Fibroblast of lung (primary cell): Measurements from ENCODE around the gene RASGRF2.

ENCODE experiments used
- CTCF ChIP-seq, 2 donors: IDR thresholded peaks in 1 of 2; conservative IDR thresholded peaks in 1 of 2; 1 replicate in 1 of 2; 2 replicates in 1 of 2; pipeline ENCODE4 v1.5.1; 2011 to 2012; ENCODE audit warnings: low read length in 2 of 2, control low read depth in 1 of 2, inconsistent platforms in 1 of 2, low read depth in 1 of 2, mild to moderate bottlenecking in 1 of 2
- EZH2 ChIP-seq: IDR thresholded peaks from 2 replicates; pipeline ENCODE4 v1.5.1; 2012; ENCODE audit warnings: low read length, control low read depth, mild to moderate bottlenecking; ENCODE audit errors: missing control alignments

GRCh38 chr5:81249240-81249639 is 289.1 kb downstream of the RASGRF2 start:
- no peak for TF ChIP-seq CTCF (conservative IDR thresholded peaks at IDR 0.05 in 1 of 2, IDR thresholded peaks at IDR 0.05 in 1 of 2; ENCODE audit: low read depth in 1 of 2, low read length in 2 of 2)
- TF ChIP-seq EZH2, result no peak
